ENCODE measurements around the gene CLNK. TPM values are rescaled to one million over a fixed set of nuclear protein-coding genes. Genes with fewer than 3 reads are reported as not detected.

CLNK gene
- total RNA-seq, 4 donors from 2014 or later = 0.17 TPM; not detected in 3

DNA sequence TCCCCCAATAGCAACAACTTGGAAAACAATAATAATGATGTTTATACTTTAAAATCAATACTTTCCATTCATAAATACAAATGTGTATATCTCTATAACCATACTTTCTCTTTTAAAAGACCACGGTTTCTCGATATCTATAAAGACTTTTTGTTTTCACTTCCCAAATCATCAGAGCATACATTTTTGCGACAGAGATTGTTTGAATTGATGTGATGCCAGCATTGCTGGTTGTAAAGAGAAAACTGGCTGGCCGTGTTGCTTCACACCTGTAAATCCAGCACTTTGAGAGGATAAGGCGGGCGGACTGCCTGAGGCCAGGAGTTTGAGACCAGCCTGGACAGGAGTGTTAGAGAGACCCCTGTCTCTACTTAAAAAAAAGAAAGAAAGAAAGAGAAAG lies 149.7 kb downstream of the CLNK start:
- TF ChIP-seq, protein P1, sequence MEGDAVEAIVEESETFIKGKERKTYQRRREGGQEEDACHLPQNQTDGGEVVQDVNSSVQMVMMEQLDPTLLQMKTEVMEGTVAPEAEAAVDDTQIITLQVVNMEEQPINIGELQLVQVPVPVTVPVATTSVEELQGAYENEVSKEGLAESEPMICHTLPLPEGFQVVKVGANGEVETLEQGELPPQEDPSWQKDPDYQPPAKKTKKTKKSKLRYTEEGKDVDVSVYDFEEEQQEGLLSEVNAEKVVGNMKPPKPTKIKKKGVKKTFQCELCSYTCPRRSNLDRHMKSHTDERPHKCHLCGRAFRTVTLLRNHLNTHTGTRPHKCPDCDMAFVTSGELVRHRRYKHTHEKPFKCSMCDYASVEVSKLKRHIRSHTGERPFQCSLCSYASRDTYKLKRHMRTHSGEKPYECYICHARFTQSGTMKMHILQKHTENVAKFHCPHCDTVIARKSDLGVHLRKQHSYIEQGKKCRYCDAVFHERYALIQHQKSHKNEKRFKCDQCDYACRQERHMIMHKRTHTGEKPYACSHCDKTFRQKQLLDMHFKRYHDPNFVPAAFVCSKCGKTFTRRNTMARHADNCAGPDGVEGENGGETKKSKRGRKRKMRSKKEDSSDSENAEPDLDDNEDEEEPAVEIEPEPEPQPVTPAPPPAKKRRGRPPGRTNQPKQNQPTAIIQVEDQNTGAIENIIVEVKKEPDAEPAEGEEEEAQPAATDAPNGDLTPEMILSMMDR (IDR thresholded peaks at IDR 0.05; ENCODE audit: low read depth) = no peak

DNA sequence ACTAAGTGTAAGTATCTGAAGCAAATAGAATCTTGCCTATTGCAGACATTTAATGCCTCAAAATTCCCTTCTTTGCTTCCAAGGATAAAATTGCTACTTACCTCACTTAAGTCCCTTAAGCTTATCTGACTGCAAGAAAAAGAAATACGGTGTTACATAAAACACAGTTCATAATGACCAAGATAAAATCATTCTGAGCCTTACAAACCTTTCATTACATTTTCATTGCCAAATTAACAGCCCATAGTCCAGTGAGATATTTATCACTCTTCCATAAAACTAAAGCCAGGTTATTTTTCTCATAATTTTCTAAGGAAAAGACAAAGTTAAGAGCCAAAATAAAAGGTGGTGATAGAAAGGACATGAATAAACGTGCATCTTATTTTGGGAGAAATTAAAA lies 152.4 kb downstream of the CLNK start:
- TF ChIP-seq, protein P1 (IDR thresholded peaks at IDR 0.05; ENCODE audit: low read depth) = no peak

DNA sequence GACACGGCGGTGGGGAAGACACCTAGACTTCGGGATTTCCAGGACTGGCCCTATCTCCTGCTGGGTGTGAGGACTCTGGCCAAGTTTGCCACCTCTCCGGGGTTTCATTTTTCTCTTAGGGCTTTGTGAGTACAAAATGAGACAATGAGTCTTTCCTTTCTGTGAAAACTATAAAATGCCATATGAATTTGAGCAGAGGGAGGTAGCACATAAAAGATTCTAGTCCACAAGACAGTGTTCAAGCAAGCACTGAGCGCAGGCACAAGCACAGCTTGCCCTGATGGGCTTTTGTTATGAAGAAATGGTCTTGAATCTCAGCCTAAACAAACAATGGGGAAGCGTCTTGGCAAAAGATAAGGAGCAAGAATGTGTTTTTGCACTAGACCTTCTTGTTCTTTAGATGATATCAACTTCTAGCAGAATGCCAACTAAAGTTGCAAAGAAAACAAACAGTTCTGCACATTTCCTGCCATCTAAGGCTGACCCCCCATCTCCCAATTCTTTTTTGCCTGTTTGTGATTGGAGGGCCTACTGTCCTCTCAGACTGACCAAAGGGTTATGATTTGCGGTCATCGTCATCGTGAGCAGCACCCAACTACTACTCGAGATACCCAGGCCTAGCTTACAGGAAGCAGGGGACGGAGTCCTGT lies 154.3 kb downstream of the CLNK start:
- TF ChIP-seq, protein P1 (IDR thresholded peaks at IDR 0.05; ENCODE audit: low read depth) = no peak

DNA sequence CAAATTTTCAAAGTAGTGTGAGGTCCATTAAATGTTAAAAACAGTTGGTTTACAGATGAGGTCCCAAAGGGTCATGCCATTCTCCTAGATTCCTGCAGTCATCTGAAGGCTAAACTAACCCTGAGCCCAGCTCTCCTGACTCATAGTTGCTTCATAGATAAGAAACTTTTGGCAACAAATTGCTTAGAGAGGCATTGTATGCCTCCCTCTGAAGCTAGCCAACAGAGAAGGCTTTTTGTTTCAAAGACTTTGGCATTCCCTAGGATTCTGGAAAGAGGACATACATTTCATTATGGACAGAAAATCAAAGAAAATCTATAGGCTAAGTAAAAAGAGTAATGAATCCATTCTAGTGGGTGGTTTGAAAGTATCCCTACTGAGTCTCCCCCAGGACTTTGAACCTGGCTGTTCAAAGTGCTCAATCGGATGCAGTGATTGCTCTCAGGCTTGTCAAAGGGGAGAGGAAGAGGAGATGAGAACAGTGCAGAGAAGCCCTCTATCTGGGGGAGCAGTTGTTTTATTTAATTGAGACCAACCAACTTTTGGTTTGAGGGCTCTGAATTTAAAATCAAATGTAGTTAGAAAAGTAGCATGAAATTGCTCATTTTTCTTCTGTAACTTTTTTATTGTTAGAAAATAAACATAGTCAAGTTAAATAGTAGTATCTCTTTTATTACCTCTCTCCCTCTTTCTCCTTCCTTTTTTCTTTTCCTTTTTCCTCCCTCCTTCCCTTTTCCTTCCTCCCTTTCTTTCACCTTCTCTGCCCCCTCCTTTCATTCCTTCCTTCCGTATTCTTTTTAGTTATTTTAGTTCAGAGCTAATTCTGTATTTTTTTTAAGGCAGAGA lies 155.1 kb downstream of the CLNK start:
- TF ChIP-seq, protein P1 (IDR thresholded peaks at IDR 0.05; ENCODE audit: low read depth) = no peak

DNA sequence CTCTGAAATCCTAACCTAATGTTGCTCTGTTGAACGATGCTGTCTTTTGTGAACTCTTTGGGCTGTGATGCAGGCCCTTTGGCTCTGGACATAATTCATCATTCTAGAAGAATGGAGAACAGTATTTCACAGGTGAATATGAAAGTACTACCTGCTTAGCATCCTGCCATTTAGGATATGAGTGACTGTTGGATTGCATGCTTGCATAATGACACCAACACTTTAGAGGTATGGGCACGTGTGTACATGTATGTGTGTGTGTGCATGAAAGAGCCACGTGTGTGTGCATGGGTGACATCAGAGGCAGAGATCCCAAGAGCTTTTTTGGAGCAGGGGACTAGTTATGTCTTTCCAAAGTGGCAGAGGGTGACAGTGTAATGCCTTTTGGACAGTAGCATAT lies 157.1 kb downstream of the CLNK start:
- TF ChIP-seq, protein P1 (IDR thresholded peaks at IDR 0.05; ENCODE audit: low read depth) = no peak

DNA sequence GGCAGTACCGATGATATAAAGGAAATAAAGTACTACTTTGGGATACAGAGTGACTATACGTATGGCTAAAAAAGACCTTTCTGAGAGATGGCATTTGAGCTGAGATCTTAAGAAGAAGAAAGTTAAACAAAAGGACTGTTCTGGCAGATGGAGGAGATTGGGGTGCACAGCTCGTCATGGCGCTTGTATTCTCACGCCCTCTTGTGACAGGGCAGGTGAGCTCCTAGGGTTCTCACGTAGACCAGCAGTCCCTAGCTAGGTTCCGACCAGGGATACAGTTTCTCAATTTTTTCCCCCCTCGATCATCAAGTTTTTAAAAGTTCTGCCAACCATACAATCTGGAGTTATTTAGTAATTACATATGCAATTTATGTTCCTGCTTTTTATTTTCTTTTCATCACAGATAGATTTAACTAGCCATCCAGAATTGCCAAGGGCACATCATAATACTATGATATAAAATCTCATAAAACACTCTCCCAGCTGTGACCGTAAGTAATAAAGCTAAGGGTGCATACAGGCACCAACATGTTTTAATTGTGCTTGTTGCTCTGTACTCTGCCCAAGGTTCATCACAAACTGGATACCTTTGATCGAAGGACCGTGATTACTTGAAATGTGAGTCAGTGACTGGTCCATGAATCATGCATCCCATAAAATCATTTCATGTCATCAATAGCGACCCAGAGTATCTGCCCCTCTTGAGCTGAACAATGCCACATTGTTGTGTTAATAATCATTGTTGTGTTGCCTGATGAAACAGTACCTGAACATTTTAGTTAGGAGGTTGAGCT lies 157.9 kb downstream of the CLNK start:
- TF ChIP-seq, protein P1 (IDR thresholded peaks at IDR 0.05; ENCODE audit: low read depth) = no peak
